T-helper 22 cell (primary cell): Measurements from ENCODE around the gene LRGUK.
A peak's percentile ranks its signal among the peaks of the same experiment; 100 is the strongest.
"Not testable (repeated sequence)": the region's sequence is repeated elsewhere in the genome, so short reads cannot be mapped to it uniquely, and the experiment has no call there.

Experiments
- DNase-seq: peaks from one replicate; pipeline ENCODE4 v3.0.0-alpha.2; 2020; ENCODE audit warnings: low read depth

LRGUK gene, protein sequence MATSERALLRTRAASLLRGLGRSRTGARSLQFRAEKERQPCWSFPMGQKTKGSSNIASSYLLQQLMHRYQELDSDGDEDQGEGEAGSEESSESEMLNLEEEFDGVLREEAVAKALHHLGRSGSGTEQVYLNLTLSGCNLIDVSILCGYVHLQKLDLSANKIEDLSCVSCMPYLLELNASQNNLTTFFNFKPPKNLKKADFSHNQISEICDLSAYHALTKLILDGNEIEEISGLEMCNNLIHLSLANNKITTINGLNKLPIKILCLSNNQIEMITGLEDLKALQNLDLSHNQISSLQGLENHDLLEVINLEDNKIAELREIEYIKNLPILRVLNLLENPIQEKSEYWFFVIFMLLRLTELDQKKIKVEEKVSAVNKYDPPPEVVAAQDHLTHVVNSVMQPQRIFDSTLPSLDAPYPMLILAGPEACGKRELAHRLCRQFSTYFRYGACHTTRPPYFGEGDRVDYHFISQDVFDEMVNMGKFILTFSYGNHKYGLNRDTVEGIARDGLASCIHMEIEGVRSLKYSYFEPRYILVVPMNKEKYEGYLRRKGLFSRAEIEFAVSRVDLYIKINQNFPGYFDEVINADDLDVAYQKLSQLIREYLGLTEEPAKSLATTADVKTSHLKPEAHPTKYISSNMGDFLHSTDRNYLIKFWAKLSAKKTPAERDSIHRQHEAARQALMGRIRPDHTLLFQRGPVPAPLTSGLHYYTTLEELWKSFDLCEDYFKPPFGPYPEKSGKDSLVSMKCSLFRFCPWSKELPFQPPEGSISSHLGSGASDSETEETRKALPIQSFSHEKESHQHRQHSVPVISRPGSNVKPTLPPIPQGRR

DNA sequence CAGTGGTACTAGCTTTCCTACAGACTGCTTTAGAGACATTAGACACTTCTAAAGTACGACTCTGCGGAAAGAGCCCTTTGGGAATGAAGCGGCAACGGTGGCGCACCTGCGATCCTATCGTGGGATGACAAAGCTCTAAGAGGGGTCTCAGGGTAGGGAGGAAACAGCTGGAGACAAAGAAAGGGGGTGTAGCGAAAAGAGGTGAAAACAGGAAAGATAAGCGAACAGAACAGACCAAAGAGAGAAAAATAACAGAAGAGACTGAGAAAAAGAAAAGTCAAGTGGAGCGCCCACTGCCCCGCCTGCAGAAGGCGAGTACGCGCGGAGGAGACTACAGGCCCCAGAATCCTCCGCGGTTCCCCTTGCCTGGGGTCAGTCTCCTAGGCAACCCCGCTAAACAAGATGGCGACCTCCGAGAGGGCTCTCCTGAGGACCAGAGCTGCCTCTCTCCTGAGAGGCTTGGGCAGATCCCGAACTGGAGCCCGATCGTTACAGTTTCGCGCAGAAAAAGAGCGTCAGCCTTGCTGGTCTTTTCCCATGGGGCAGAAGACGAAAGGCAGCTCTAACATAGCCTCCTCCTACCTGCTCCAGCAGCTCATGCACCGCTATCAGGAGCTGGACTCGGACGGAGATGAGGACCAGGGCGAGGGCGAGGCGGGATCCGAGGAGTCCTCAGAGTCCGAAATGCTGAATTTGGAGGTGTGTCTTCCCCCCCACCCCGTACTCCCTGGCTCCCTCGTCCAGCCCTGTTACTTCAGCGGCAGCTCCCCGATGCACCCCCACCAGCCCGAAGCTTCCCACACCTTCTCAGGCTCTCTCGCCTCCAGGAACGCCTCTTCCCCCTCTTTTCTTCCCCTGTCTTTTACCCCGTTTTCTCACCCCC lies at the start of gene LRGUK:
TSS of gene LRGUK (plus strand) at position 375 of the 883 bp plus-strand sequence. CDS start at position 403, 28 bp downstream.
- peak; percentile 61 for DNase-seq

DNA sequence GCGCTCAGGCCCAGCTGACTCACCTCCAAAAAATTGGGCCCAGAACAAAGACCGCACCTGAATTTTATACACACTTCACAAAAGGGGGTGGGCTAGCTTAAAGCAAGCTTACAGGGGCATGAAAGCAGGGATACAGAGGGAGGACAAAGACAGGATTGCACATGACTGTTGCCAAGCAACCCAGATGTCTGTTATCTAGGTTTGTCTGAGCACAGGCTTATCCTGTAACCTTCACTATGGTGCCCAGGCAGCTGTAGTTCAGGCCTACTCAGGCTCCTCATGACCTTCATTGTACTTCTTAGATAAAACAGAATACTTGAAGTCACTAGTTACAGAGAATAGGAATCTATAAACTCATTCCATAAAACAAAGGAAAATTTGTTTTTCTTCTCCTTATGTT lies 49.6 kb upstream of the LRGUK start:
- DNase-seq = not testable (repeated sequence)

DNA sequence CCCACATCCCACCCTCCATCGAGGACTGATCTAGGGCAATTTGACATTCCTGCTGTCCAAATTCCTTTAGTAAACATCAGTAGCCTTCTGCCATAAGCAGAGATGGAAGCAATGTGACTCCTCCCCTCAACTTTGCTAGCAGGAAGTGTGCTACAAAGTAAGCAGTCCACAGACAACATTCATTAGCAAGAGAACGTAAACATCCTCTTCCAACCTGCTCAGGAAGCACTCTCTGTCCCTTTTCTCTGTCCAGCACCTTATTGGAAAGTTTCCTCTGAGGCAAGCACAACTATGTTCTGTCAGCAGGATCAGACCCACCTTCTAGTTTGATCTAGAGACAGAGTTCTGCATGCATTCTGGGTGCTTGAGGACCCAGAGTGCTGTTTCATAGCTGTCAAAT lies 48.1 kb upstream of the LRGUK start:
- no peak for DNase-seq

DNA sequence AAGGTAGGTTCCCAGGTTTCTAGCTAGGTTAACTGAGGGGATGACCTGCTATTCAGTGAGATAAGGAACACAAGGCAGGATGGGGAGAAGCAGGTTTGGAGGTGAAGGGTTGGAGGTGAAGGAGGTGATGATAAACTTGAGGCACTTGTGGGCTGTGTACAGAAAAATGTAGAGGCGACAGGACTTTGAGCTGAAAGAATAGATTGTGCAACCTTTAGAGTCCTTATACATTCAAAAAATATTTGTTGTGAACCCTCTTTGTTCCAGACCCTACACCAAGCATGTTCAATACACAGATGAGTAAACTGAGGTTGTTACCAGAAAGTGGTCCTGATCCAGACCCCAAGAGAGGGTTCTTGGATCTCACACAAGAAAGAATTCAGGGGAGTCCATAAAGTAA lies 45.4 kb upstream of the LRGUK start:
- DNase-seq = no peak

DNA sequence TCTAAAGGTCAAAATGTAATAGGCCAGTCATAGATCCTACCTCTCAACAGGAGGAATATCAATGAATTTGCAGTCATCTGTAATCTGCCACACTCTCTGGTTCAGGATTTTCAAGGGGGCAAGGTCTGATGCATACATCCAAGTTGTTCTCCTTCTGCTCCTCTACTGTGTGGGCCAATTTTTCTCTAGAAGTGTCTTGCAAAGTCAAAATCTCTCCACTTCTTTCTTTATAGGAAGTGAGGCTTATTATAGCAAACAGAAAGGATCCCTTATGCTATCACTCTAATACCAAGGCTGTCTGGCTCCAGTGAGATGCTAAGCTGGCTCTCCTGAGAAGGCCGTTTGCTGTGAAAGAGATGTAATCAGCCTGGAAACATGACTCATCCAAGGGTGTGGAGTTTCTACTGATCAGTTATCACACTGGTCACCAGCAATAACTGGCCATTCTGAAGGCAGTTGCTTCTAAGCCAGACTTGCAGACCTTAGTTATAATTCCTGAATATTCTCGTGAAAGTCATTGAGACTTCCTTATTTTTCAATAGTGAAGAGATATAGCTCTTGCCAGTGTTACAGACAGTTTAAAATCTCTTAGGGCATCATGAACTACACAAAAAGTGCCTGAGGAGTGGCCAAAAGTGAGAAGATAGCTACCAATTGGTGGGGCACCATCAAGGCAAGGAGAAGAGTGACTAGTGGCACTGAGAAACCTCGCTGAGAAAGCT lies 43.2 kb upstream of the LRGUK start:
- DNase-seq = no peak

DNA sequence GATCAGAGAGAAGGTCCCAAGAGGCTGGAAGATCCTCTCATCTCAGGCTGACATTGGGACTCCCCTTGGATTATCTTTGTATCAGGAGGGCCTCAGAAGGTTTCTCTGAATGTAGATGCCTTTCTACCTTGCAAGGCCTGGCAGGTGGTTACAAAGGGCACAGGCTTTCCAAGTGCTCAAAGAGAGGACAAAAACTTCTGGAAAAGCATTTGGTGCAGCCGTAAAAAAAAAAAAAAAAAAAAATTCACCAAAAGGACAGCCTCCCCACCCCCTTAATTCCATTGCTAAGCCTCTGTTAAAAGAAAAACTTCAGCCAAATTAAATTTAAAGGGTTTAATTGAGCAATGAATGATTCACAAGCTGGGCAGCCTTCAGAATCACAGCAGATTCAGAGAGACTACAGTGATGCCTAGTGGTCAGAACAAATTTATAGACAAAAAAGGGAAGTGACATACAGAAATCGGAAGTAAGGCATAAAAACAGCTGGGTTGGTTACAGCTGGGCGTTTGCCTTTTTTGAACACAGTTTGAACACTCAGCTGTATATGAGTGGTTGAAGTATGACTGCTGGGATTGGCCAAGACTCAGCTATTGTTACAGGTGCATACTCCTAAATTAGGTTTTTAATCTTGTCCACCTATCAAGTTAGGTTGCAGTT lies 42.5 kb upstream of the LRGUK start:
- DNase-seq = no peak

DNA sequence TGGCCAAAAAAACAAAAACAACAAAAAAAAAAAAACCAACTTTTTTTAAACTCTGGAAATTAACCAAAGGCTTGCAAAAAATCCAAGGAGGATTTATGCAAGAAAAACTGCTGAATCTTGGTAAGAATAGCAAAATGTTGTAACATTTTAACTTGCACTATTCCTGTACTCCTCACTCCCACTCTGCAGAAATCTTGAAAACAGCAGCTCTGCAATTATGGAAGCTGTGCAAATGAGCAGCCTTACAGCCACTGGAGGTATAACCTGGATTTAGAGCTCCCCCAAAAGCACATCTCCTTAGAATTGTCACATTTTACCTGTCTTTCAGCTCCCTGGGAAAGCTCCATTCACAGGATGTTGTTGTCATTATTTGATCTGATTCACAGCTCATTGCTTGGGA lies 41.8 kb upstream of the LRGUK start:
- no peak for DNase-seq

DNA sequence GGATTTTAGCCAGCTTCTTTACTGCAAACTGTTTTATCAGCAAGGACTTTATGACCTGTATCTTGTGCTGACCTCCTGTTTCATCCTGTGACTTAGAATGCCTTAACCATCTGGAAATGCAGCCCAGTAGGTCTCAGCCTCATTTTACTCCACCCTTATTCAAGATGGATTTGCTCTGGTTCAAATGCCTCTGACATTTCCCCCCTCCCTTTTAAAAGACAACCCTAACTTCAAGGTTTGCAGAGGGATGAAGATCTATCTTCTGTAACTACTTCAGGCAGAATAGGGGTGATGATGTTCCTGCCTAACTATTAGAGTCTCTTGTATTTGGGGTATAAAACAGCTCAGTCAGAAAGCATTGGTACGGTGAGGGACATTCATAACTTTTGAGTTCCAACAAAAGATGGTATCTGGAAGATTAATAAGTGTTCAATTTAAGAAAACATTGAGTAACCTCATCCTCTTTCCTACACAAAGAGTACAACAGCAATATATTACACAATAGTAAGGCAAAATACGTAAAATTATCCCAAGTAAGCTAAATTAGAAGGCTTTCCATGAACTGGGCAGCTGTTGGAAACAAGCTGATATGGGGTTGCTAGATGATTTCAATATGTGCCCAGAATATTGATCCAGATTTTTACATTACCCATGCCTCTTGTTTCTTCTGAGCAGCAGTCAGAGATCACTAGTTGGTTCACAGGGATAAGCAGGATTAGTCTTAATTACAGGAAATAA lies 40.0 kb upstream of the LRGUK start:
- DNase-seq = no peak

DNA sequence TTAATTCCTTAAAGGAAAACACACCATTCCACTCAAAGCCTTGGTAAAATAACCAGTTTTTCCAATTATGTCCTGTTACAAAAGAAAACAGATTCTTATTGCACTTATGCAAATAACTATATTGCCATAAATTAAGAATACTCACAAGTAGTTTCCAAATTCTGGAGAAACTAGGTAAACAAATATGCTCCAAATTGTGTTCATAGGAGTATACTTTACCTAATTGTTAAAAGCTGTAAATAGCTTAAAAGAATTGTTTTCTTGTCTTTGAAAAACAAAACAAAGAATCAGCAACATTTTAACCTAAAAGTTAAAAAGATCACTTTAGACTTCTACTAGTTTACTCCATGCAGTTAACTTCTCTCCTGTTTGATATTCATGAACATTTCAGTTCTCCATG lies 38.9 kb upstream of the LRGUK start:
- no peak for DNase-seq

DNA sequence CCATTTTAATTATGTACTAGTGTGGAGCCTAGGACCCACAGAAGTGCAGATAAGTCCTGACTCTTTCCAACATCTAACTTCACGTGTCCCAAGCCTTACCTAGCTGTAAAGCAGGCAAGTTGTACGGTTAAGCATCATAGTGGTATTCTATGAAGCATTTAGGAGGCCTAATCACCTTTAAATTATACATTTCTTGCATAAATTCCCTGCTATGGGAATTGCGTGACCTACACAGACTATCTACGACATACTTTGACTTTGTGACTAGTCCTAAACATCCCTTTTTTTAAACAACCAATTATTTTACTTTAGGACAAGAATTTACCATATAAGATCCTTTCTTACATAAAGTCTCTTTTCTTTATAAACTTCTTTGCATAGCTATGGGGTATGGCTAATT lies 37.7 kb upstream of the LRGUK start:
- DNase-seq = no peak

DNA sequence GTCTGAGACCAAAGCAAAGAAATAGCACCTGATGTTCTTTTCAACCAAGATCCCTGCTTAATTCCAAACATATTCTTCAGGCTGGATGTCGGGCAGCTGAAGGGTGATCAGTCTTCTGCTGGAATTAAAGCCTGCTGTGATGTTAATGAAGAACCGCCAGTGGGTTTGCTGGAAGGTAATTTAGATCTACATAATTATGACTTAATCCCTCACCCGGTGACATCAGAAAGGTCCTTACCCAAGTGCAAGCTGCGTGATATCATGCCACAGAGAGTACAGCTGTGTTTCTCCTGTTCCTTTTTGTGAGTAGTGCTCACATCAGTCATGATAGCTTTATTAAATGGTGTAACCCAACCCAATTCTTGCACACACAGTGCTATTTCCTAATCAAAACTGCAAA lies 29.1 kb upstream of the LRGUK start:
- DNase-seq = no peak

DNA sequence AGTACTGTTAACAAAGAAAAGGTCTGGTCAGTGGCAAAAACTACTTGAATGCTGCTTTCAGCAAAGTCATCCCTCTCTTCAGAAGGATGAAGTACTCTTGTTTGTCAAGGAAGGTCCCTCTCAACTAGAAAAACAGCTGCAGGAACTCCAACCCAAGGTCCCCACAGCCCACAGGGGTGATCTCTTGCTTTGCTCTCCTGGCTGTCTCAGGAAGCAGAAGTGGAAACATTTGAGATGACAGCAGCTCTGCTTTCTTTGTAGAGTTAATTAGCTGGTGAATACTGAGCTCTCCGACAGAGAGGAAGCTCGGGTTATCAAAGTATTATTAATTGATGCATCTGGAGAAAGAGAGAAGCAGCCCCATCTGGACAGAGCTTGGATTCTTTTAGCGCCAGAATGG lies 25.4 kb upstream of the LRGUK start:
- no peak for DNase-seq

DNA sequence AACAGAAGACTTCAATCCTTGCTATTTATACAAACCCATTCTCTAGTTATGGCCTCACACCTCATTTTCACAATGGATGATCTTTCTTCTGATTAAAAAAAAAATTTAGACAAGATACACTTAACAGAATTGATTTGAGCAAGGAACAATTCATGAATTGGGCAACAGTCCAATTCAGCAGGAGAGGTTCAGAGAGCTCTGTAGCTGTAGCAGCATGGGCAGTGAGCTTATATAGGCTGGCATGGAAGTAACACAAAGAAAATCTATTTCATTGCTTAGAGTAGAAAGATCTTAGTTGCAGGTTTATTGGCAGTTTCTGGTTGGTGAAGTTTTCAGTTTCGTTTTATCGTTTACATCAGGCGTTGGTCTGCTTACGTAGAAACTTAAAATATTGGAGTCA lies 23.0 kb upstream of the LRGUK start:
- DNase-seq = no peak

DNA sequence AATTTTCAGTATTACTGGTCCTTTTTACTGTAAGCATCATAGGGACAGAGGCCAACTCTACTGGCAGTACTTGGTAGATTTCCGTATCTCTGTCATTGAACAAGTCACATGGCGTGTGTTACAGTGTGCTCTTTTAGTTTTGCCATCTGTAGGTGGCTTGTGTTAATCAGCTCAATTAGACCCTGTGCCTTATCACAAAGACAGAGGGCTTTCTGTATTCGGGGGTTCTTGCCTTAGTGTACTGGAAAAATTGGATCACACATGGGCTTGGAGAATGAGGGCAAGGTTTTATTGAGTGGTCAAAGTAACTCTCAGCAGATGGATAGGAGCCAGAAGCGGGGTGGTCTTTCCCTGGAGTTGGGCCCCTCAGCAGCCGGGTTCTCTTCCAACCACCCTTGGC lies 21.3 kb upstream of the LRGUK start:
- no peak for DNase-seq

DNA sequence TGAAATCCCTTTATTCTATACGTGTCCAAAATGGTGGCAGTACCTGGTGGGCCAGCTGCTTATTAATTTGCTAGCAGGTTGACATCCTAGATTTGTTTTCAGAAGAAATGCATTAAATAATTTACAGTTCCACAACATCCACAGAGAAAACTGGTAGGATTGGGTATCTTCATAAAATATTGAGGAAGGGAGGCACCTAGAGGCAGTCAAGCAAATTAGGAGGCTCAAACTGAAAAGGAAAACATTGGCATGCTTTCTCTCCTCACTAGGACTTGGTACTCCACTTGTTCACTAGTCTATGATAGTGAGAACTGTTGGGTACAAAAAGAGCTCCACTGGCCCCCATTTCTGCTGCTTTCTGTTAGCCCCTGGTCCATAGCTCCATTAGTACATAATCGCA lies 18.3 kb upstream of the LRGUK start:
- DNase-seq = no peak

DNA sequence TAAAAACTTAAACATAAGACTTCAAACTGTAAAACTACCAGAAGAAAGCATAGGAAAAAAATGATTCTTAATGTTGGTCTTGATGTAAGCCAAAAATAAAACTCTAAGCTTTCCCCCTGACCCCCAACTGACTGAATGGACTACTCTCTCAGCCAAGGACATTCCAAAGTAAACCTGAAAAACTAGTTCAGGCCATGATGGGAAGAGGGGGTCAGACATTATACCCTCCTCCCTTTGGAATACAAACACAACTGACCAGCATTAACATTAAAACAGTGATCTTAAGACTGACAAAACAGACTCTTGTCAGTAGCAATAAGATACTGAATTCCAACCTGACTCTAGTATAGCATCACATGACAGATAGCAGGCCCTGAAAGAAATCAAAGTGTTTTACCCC lies 13.5 kb upstream of the LRGUK start:
- DNase-seq = no peak

DNA sequence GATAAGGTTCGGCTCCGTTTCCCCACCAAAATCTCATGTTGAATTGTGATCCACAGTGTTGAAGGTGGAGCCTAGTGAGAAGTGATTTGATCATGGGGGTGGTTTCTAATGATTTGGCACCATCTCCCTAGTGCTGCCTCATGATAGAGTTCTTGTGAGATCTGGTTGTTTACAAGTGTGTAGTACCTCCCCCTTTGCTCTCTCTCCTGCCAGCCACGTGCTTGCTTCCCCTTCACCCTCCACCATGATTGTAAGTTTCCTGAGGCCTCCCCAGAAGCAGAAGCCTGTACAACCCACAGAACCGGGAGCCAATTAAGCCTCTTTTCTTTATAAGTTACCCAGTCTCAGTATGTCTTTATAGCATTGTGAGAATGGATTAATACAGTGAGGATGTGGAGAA lies 12.1 kb upstream of the LRGUK start:
- DNase-seq = no peak

DNA sequence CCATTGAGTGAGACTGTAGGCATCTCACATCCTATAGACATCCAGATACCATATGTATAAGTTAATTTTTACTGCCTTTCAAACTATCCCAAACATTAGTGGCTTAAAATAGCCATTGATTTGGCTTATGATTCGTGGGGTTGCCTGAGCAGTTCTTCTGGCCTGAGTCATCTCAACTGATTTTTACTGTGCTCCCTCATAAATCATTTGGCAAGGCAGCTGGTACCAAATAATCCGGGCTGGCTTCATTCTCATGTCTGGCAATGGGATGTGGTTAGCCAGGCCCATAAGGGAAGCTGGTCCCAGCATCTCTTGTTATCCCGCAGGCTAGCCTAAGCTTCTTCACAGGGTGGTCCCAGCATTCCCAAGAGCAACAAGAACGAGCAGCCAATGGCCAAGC lies 6.7 kb upstream of the LRGUK start:
- no peak for DNase-seq

DNA sequence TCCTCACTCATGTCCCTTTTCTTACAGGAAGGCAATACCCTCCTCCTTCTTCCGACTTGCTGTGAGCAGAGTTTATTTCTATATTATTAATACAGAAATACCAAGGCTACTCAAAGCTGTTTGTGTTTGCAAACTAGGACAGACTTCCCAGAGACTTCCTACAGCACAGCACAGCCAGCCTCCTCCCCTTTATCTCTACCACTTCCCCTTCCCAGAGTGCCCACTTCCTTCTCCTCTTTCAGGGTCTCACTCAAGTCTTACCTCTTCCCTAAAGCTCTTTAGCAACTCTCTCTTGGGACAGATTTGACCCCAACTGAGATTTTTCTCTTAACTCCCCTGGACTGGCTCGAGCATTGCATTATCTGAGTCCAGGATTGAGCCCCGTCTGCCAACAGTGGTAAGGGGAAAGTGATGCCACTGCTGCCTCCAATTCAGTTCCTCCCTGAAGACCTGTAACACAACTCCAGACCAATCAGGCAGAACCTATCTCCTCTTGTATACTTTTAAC lies 5.5 kb upstream of the LRGUK start:
- no peak for DNase-seq

DNA sequence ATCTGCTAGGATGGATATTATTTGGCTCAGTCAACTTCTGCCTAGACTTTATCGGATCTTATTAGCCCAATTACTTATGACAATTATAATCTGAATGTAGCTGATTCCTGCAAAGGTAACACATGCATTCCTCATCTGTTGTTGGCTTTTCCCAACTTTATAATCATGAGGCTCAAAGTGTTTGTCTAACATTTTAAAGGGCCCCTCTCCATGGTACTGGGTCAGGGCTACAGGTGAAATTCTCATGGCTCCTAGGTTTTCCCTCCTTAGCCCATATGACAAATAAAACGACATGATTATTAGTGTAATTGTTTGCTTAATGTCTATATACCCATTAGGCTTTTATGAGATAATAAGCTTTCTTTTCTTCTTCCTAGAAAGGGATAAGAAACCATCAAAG lies 4.2 kb upstream of the LRGUK start:
- DNase-seq = no peak
